Measurements from ENCODE around the gene TNIP1.

The TNIP1 gene

GRCh38 chr5:151024440-151025249 lies 56.2 kb downstream of the TNIP1 start:
- no peak for DNase-seq (ENCODE audit: low read depth in 2 of 2, low spot score in 1 of 2)

- no peak for DNase-seq (ENCODE audit: low read depth in 2 of 2, low spot score in 1 of 2)
These were observed 57.2 kb downstream of the TNIP1 start for GRCh38 chr5:151023651-151024050.

GRCh38 chr5:151023047-151023615 lies 57.7 kb downstream of the TNIP1 start:
- no peak for DNase-seq (ENCODE audit: low read depth in 2 of 2, low spot score in 1 of 2)

- no peak for DNase-seq (ENCODE audit: low read depth in 2 of 2, low spot score in 1 of 2)
These were observed 58.3 kb downstream of the TNIP1 start for GRCh38 chr5:151022511-151023018.

- DNase-seq (ENCODE audit: low read depth in 2 of 2, low spot score in 1 of 2): no peak
These were observed 59.1 kb downstream of the TNIP1 start for GRCh38 chr5:151021746-151022145.

- no peak for DNase-seq (ENCODE audit: low read depth in 2 of 2, low spot score in 1 of 2)
These were observed 60.3 kb downstream of the TNIP1 start, which contains the start of gene GPX3 for GRCh38 chr5:151020304-151021110. TSS of gene GPX3 (plus strand) at chr5:151020591. CDS start at chr5:151020655, 64 bp downstream.

GRCh38 chr5:151019331-151019730 lies 61.5 kb downstream of the TNIP1 start:
- no peak for DNase-seq (ENCODE audit: low read depth in 2 of 2, low spot score in 1 of 2)

GRCh38 chr5:151018846-151019245 lies 62.0 kb downstream of the TNIP1 start:
- DNase-seq (ENCODE audit: low read depth in 2 of 2, low spot score in 1 of 2): no peak

GRCh38 chr5:151017897-151018296 lies 62.9 kb downstream of the TNIP1 start:
- no peak for DNase-seq (ENCODE audit: low read depth in 2 of 2, low spot score in 1 of 2)

GRCh38 chr5:151016700-151017099 lies 64.1 kb downstream of the TNIP1 start:
- no peak for DNase-seq (ENCODE audit: low read depth in 2 of 2, low spot score in 1 of 2)

- no peak for DNase-seq (ENCODE audit: low read depth in 2 of 2, low spot score in 1 of 2)
These were observed 64.8 kb downstream of the TNIP1 start for GRCh38 chr5:151015974-151016587.

- DNase-seq (ENCODE audit: low read depth in 2 of 2, low spot score in 1 of 2): no peak
These were observed 66.0 kb downstream of the TNIP1 start for GRCh38 chr5:151014680-151015343.

GRCh38 chr5:151012862-151013261 lies 68.0 kb downstream of the TNIP1 start:
- no peak for DNase-seq (ENCODE audit: low read depth in 2 of 2, low spot score in 1 of 2)

- no peak for DNase-seq (ENCODE audit: low read depth in 2 of 2, low spot score in 1 of 2)
These were observed 71.9 kb downstream of the TNIP1 start for GRCh38 chr5:151008906-151009305.

GRCh38 chr5:151008210-151008491 lies 72.7 kb downstream of the TNIP1 start:
- DNase-seq (ENCODE audit: low read depth in 2 of 2, low spot score in 1 of 2): no peak

- no peak for DNase-seq (ENCODE audit: low read depth in 2 of 2, low spot score in 1 of 2)
These were observed 73.2 kb downstream of the TNIP1 start for GRCh38 chr5:151007430-151008209.

GRCh38 chr5:151006704-151007334 lies 74.0 kb downstream of the TNIP1 start:
- no peak for DNase-seq (ENCODE audit: low read depth in 2 of 2, low spot score in 1 of 2)

GRCh38 chr5:151005950-151006576 lies 74.8 kb downstream of the TNIP1 start:
- DNase-seq (ENCODE audit: low read depth in 2 of 2, low spot score in 1 of 2): no peak
